Sigmoid colon (tissue), 4 donors: ENCODE measurements around the gene LPP.

ENCODE experiments used
- EP300 ChIP-seq, 4 donors: sonication (generic); formaldehyde crosslinking; IDR thresholded peaks; one replicate each; pipeline ENCODE4 v1.6.1; 2017; ENCODE audit warnings: antibody characterized with exemption in 4 of 4
- POLR2A ChIP-seq, 2 donors: fragments of 450-650 bp; IDR thresholded peaks; one replicate each; pipeline ENCODE4 v1.6.1; 2016; ENCODE audit warnings: antibody characterized with exemption in 2 of 2, mild to moderate bottlenecking in 2 of 2, moderate library complexity in 2 of 2
- POLR2AphosphoS5 ChIP-seq, 4 donors: sonication (generic); formaldehyde crosslinking; IDR thresholded peaks; one replicate each; pipeline ENCODE4 v1.6.1; 2017; ENCODE audit warnings: antibody characterized with exemption in 4 of 4
- TF ChIP-seq, protein P1 (sequence below), 4 experiments: fragments of 450-650 bp in 3 of 4; fragments of 200-600 bp in 1 of 4; IDR thresholded peaks; one replicate each; pipeline ENCODE4 v1.5.1; 2016 to 2019; ENCODE audit warnings: antibody characterized with exemption in 4 of 4, mild to moderate bottlenecking in 3 of 4, moderate library complexity in 2 of 4

DNA sequence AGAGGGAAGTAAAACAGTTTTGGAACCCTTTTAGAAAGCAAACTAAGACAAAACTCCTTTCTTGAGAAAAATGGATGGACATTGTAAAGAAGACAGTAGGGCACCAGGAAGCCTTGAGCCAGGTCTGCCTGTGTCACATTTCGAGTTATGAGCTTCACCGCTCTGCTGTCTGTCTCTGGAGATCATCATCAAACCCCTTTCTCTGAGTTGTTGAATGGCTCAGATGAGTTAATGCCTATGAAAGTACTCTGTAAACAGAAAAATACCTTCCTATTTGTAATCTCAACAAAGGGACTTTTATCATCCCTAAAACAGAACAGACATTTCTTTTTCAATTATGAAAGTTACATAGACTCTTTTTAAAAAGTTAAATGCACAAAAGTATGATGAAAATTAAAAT lies 145.8 kb downstream of the LPP start:
- TF ChIP-seq EP300 (IDR thresholded peaks at IDR 0.05) (peak in 1 of 4 donors; percentile 39), POLR2A (IDR thresholded peaks at IDR 0.05) (no peak), POLR2AphosphoS5 (IDR thresholded peaks at IDR 0.05) (peak; percentile 22 to 78 (median 52))
- TF ChIP-seq, protein P1, sequence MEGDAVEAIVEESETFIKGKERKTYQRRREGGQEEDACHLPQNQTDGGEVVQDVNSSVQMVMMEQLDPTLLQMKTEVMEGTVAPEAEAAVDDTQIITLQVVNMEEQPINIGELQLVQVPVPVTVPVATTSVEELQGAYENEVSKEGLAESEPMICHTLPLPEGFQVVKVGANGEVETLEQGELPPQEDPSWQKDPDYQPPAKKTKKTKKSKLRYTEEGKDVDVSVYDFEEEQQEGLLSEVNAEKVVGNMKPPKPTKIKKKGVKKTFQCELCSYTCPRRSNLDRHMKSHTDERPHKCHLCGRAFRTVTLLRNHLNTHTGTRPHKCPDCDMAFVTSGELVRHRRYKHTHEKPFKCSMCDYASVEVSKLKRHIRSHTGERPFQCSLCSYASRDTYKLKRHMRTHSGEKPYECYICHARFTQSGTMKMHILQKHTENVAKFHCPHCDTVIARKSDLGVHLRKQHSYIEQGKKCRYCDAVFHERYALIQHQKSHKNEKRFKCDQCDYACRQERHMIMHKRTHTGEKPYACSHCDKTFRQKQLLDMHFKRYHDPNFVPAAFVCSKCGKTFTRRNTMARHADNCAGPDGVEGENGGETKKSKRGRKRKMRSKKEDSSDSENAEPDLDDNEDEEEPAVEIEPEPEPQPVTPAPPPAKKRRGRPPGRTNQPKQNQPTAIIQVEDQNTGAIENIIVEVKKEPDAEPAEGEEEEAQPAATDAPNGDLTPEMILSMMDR (IDR thresholded peaks at IDR 0.05) = no peak
